GM10248 (cell line): Measurements from ENCODE around the gene TPRN.
A peak's percentile ranks its signal among the peaks of the same experiment; 100 is the strongest.

Experiments used
- CTCF ChIA-PET: fragments of 300-600 bp; sonication (Branson Sonifier 250); formaldehyde crosslinking; extraction: SDS; loops from one replicate; lab custom pipeline; 2021; ENCODE audit warnings: antibody characterized with exemption; lab: Yijun Ruan, JAX
- POLR2A ChIA-PET: fragments of 350-650 bp; sonication (Branson Sonifier 250); formaldehyde crosslinking; extraction: SDS; loops from one replicate; lab custom pipeline; 2020; ENCODE audit warnings: antibody characterized with exemption; lab: Yijun Ruan, JAX
- DNase-seq: peaks from one replicate; pipeline ENCODE4 v3.0.0; 2012; ENCODE audit errors: extremely low spot score
- TF ChIP-seq, protein P1 (sequence below): IDR thresholded peaks from 2 replicates; pipeline ENCODE4 v1.5.1; 2012; ENCODE audit warnings: mild to moderate bottlenecking, low read depth; ENCODE audit errors: extremely low read depth, missing control alignments, control extremely low read depth

The TPRN gene

DNA sequence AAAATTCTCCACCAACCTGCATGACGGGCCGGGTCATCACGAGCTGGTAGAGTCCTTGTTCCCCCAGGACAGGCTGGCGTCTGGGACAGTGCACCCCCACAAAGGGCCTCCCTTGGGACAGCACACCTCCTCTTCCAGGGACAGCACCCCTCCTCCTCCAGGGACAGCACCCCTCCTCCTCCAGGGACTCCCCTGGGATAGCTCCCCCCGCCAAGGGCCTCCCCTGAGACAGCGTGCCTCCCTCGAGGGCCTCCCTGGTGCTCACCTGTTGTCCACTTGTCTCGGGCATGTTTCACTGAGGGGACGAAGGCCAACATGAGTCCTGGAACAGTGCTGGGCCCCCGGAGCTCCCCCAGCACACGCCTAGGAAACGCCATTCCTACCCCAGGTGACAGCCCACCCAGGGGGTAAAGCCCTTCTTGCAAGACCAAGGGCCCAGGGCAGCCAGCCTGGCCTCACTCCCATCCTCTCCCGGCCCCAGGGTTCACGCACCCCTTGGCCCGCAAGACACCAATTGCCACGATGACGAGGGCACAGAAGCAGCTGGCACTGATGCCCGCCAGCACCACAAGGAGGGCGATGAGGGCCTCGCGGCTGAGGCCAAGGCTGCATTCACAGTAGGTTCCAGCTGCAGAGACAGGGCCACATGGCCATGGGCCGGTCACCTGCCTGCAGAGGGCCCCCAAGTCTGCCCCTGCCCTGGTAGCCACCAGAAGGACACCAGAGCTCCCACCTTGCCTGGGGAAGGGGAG, 29.2 kb downstream of the TPRN start:
- DNase-seq = no peak
- CTCF ChIA-PET = interaction anchor here (1.2 to 1.8 kb wide), 5 partner anchors 17 to 142 kb away, joined by 3 to 7 read pairs (median 5); partner anchors contain the start of genes ANAPC2, MAN1B1 and SSNA1
- TF ChIP-seq, protein P1, sequence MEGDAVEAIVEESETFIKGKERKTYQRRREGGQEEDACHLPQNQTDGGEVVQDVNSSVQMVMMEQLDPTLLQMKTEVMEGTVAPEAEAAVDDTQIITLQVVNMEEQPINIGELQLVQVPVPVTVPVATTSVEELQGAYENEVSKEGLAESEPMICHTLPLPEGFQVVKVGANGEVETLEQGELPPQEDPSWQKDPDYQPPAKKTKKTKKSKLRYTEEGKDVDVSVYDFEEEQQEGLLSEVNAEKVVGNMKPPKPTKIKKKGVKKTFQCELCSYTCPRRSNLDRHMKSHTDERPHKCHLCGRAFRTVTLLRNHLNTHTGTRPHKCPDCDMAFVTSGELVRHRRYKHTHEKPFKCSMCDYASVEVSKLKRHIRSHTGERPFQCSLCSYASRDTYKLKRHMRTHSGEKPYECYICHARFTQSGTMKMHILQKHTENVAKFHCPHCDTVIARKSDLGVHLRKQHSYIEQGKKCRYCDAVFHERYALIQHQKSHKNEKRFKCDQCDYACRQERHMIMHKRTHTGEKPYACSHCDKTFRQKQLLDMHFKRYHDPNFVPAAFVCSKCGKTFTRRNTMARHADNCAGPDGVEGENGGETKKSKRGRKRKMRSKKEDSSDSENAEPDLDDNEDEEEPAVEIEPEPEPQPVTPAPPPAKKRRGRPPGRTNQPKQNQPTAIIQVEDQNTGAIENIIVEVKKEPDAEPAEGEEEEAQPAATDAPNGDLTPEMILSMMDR = no peak
- POLR2A ChIA-PET = interaction anchor here (0.9 to 1.8 kb wide), 3 partner anchors 13 to 69 kb away, joined by 3 to 5 read pairs (median 3); partner anchors contain the start of gene TUBB4B

DNA sequence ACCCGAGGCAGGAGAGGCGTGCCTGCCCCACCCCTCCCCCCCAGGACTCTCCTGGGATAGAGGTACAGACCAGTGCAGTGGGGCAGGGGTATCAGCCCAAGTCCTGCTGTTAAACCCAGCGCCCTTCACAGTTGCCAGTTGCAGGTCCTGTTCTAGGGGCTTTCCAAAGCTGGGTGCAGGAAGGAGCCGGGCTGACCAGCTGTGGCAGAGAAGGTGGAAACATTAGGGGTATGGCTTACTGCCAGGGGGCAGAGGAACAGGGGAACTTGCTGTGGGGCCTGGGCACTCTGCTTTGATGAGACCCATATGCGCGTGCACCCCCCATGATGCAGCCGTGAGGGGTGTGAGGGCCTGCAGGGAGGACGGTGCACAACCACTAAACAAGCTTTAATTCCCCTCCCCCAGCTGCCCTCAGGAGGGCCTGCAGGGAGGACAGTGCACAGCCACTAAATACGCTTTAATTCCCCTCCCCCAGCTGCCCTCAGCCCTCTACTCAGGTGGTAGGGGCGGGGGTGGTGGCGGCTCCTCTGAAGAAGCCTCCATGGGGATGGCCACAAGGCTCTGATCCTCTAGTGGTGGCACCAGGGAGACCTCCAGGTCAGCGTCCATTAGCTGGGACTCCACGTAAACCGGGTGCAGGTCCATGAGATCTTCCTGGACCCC, 29.9 kb downstream of the TPRN start:
- CTCF ChIA-PET = interaction anchor here (1.2 to 1.8 kb wide), 4 partner anchors 18 to 141 kb away, joined by 3 to 5 read pairs (median 4); partner anchors contain the start of genes ANAPC2, MAN1B1 and SSNA1
- POLR2A ChIA-PET = interaction anchor here (0.9 to 1.8 kb wide), 2 partner anchors 18 to 70 kb away, joined by 3 to 5 read pairs; partner anchors contain the start of gene TUBB4B
- TF ChIP-seq, protein P1 = no peak

GRCh38 chr9:137169896-137170358, 30.6 kb downstream of the TPRN start, which contains the start of gene LRRC26:
TSS of gene LRRC26 (minus strand) at chr9:137170051. CDS start at chr9:137169943, 108 bp downstream.
- no peak for DNase-seq
- TF ChIP-seq, protein P1 = no peak
- POLR2A ChIA-PET = interaction anchor here (1.8 kb wide), 1 partner anchor 19 kb away, joined by 5 read pairs; no protein-coding TSS in a partner anchor
- CTCF ChIA-PET = interaction anchor here (1.2 to 1.5 kb wide), 3 partner anchors 19 to 71 kb away, joined by 3 to 5 read pairs (median 3); partner anchors contain the start of genes ANAPC2 and SSNA1

More for the DNA sequence above, 29.9 kb downstream of the TPRN start:
- DNase-seq = no peak

- peak; percentile 61 for DNase-seq
- ChIA-PET POLR2A (no interaction called here), CTCF (interaction anchor here (1.2 to 1.5 kb wide), 3 partner anchors 68 to 71 kb away, joined by 3 read pairs; no protein-coding TSS in a partner anchor)
- TF ChIP-seq, protein P1 = no peak
Measured at GRCh38 chr9:137168904-137169856, 31.4 kb downstream of the TPRN start.

DNA sequence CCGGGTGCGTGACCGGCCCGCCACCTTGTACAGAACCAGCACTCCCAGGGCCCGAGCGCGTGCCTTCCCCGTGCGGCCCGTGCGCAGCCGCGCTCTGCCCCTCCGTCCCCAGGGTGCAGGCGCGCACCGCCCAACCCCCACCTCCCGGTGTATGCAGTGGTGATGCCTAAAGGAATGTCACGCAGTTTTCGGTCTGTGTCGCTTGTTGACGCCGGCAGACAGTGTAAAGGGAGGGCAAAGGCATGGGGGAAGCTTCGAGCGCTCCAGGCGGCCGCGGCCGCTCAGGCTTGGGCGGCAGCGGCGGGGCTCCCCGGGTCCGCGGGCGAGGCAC, 32.0 kb downstream of the TPRN start:
- ChIA-PET POLR2A (no interaction called here), CTCF (interaction anchor here (1.2 to 1.4 kb wide), 2 partner anchors 69 to 72 kb away, joined by 3 read pairs; no protein-coding TSS in a partner anchor)
- no peak for DNase-seq
- TF ChIP-seq, protein P1 = no peak
